ENCODE data around the gene WASF3. TPM values are rescaled to one million over a fixed set of nuclear protein-coding genes. Genes with fewer than 3 reads are reported as not detected.
A peak's percentile ranks its signal among the peaks of the same experiment; 100 is the strongest.

WASF3 gene
- total RNA-seq, 1 experiment from 2014 or later, result 30.3 TPM

DNA sequence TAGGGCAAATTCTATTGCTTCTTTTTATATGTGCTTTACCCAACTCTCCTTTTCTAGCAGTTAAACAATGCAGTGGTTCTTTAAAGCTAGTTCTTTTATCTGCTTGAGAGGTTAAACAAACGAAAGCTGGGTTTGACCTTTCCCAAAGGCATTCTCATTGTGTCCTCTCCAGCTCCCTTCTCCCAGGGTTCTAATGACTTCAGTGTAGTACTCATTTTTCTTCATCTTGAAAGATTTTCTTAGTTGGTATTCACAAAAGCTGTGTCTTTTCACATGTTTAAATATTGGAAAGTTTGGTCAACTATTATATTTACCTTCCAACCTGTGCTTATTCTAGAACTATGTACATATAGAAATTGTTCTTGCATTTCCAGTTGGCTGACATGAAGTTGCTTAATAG, 1.5 kb downstream of the WASF3 start:
- peak in 1 of 2 experiments; percentile 14 for DNase-seq
- Histone ChIP-seq H3K27me3 (no peaks in the 10 kb centered on the region), H3K4me1 (peaks cover 6% of the 10 kb centered on the region; the same call in 1 of the 2 replicates), H3K36me3 (no peaks in the 10 kb centered on the region), H3K4me3 (peak overlapping the region; percentile 87), H3K9me3 (replicated peaks) (no peaks in the 10 kb centered on the region), H3K27ac (no peak overlapping the region)

DNA sequence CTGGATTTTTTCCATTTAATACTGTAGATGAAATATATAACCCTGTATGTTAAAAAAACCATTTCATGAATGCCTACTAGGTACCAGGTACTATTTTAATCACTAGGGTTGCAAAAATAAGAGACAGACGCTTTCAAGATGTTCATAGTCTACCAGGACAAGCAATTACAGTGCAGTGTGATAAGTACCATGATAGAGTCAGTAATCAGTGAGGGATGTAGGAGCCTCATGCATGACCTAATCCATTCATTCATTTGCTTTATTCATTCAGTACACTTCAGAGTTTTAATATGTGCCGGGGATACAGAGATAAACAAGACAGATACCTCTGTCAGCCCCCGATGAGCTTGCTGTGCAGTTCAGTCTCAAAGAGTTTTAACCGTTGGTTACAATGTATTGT, 3.0 kb downstream of the WASF3 start:
- Histone ChIP-seq H3K9me3 (replicated peaks) (no peaks in the 10 kb centered on the region; the same call in 1 of the 2 replicates), H3K36me3 (no peaks in the 10 kb centered on the region), H3K27ac (no peak overlapping the region), H3K4me3 (no peak overlapping the region), H3K4me1 (peaks cover 9% of the 10 kb centered on the region; the same call in 1 of the 2 replicates), H3K27me3 (no peaks in the 10 kb centered on the region)
- no peak for DNase-seq

GRCh38 chr13:26561067-26561466, 3.6 kb downstream of the WASF3 start:
- Histone ChIP-seq H3K4me3 (no peak overlapping the region), H3K27ac (no peak overlapping the region), H3K4me1 (peaks cover 9% of the 10 kb centered on the region; the same call in 1 of the 2 replicates), H3K27me3 (no peaks in the 10 kb centered on the region), H3K9me3 (replicated peaks) (no peaks in the 10 kb centered on the region; the same call in 1 of the 2 replicates), H3K36me3 (no peaks in the 10 kb centered on the region)
- DNase-seq, result no peak

- no peak for DNase-seq
- no peaks in the 10 kb centered on the region; the same call in 1 of the 2 replicates for H3K9me3 ChIP-seq (replicated peaks)
- no peaks in the 10 kb centered on the region for H3K27me3 ChIP-seq
- H3K4me1 ChIP-seq, result peaks cover 9% of the 10 kb centered on the region; the same call in 1 of the 2 replicates
- H3K36me3 ChIP-seq, result no peaks in the 10 kb centered on the region
- no peak overlapping the region for H3K4me3 ChIP-seq
- H3K27ac ChIP-seq, result no peak overlapping the region
These were observed 4.4 kb downstream of the WASF3 start for GRCh38 chr13:26561651-26562511.

GRCh38 chr13:26562512-26562890, 5.0 kb downstream of the WASF3 start:
- Histone ChIP-seq H3K9me3 (replicated peaks) (no peaks in the 10 kb centered on the region; the same call in 1 of the 2 replicates), H3K4me3 (no peak overlapping the region), H3K36me3 (no peaks in the 10 kb centered on the region), H3K4me1 (peaks cover 9% of the 10 kb centered on the region; the same call in 1 of the 2 replicates), H3K27ac (no peak overlapping the region), H3K27me3 (no peaks in the 10 kb centered on the region)
- no peak for DNase-seq

DNA sequence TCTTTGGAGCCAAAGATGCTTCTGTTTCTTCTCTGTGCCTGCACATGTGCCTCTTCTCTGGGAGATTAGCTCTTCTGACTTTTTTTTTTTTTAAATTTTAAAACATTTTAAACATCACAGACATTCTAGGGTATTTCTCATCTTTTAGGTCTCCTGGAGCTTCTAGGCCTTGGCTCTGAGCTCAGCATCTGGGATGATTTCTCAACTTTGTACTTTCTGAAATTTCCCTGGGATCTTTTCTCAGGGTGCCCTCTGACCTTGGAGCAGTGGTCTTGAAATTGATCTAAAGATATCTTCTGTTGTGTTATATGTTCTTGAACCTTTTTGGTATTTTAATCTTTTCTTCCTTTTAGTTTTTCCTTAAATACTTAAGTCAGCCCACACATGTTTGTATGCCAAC, 6.2 kb downstream of the WASF3 start:
- no peaks in the 10 kb centered on the region for H3K27me3 ChIP-seq
- H3K27ac ChIP-seq, result no peak overlapping the region
- H3K4me1 ChIP-seq, result peaks cover 9% of the 10 kb centered on the region; the same call in 1 of the 2 replicates
- no peak for DNase-seq
- no peak overlapping the region for H3K4me3 ChIP-seq
- no peaks in the 10 kb centered on the region; the same call in 1 of the 2 replicates for H3K9me3 ChIP-seq (replicated peaks)
- no peaks in the 10 kb centered on the region for H3K36me3 ChIP-seq

- Histone ChIP-seq H3K36me3 (no peaks in the 10 kb centered on the region), H3K4me3 (no peak overlapping the region), H3K27me3 (no peaks in the 10 kb centered on the region), H3K27ac (no peak overlapping the region), H3K4me1 (0 out of 2 replicates have a peak, but pooled peaks cover 3% of the 10 kb centered on the region), H3K9me3 (replicated peaks) (peaks cover 3% of the 10 kb centered on the region)
- DNase-seq, result no peak
These were observed 10.8 kb downstream of the WASF3 start for GRCh38 chr13:26568132-26568815.

DNA sequence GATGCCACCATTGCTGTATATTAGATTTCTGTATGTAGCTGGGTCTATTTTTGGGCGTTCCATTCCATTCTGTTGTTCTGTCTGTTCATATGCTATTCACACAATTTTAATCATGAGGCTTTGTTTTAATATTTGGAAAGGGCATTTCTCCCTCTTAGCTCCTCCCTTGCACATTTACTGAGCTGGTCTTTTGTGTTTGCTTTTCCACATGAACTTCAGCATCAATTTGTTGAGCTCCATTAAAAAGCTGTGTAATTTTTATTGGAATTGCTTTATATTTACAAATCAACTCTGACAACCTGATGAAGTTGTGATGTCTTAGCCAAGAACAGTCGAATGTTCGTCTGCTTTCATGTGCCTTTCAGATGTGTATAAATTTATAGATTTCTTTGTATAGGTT, 14.0 kb downstream of the WASF3 start:
- no peak for DNase-seq
- no peaks in the 10 kb centered on the region for H3K27me3 ChIP-seq
- H3K4me1 ChIP-seq, result no peaks in the 10 kb centered on the region
- H3K36me3 ChIP-seq, result no peaks in the 10 kb centered on the region; the same call in 1 of the 2 replicates
- no peak overlapping the region for H3K4me3 ChIP-seq
- no peak overlapping the region for H3K27ac ChIP-seq
- peaks cover 3% of the 10 kb centered on the region; the same call in 1 of the 2 replicates for H3K9me3 ChIP-seq (replicated peaks)

DNA sequence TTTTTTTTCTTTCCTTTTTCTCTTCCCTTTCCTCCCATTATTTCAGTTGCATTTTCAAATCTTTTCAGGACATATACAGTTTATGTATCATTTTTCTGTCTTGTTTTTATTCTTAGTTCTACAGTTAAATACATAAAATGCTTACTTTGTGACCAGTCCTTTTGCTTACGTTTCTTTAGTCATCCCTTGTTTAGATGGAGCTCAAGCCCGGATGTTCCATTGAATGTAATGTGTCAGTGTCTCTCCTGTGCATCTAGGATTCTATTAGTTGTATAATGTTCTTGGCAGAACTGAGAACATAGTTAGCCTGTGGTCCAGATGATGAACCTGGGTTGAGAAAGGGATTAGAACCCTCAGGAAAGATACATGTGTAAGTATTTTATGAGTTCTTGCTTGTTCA, 17.8 kb downstream of the WASF3 start:
- Histone ChIP-seq H3K36me3 (no peaks in the 10 kb centered on the region; the same call in 1 of the 2 replicates), H3K4me3 (no peak overlapping the region), H3K9me3 (replicated peaks) (peaks cover 8% of the 10 kb centered on the region; the same call in 1 of the 2 replicates), H3K4me1 (no peaks in the 10 kb centered on the region), H3K27ac (no peak overlapping the region), H3K27me3 (no peaks in the 10 kb centered on the region)
- DNase-seq, result no peak

DNA sequence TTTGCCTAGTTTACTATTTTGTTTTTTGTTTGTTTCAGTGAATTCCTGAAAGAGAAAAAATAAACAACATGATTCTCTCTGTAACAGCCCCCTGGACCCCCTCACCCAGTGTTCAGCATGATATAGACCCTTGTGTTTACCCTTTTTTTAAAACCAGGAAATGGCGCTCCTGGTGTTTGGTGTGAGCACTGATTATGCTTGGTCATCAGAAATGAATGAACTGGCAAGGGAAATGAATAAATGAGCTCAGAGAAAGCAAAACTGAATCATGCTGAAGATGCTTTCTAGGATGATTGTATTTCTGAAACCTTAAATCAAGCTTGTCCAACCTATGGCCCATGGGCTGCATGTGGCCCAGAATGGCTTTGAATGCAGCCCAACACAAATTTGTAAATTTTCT, 22.1 kb downstream of the WASF3 start:
- no peak overlapping the region for H3K27ac ChIP-seq
- peaks cover 4% of the 10 kb centered on the region; the same call in 1 of the 2 replicates for H3K9me3 ChIP-seq (replicated peaks)
- H3K4me3 ChIP-seq, result no peak overlapping the region
- no peak for DNase-seq
- no peaks in the 10 kb centered on the region; the same call in 1 of the 2 replicates for H3K4me1 ChIP-seq
- no peaks in the 10 kb centered on the region for H3K36me3 ChIP-seq
- H3K27me3 ChIP-seq, result no peaks in the 10 kb centered on the region

GRCh38 chr13:26583662-26584061, 26.2 kb downstream of the WASF3 start:
- no peaks in the 10 kb centered on the region for H3K27me3 ChIP-seq
- DNase-seq, result no peak
- H3K4me1 ChIP-seq, result no peaks in the 10 kb centered on the region; the same call in 1 of the 2 replicates
- H3K27ac ChIP-seq, result no peak overlapping the region
- H3K9me3 ChIP-seq (replicated peaks), result peaks cover 4% of the 10 kb centered on the region; the same call in 1 of the 2 replicates
- no peak overlapping the region for H3K4me3 ChIP-seq
- H3K36me3 ChIP-seq, result no peaks in the 10 kb centered on the region

GRCh38 chr13:26584713-26585112, 27.2 kb downstream of the WASF3 start:
- DNase-seq, result no peak
- Histone ChIP-seq H3K27ac (no peak overlapping the region), H3K27me3 (no peaks in the 10 kb centered on the region), H3K36me3 (no peaks in the 10 kb centered on the region), H3K4me3 (no peak overlapping the region), H3K4me1 (no peaks in the 10 kb centered on the region; the same call in 1 of the 2 replicates), H3K9me3 (replicated peaks) (peaks cover 4% of the 10 kb centered on the region; the same call in 1 of the 2 replicates)

- H3K36me3 ChIP-seq, result no peaks in the 10 kb centered on the region
- no peak for DNase-seq
- no peaks in the 10 kb centered on the region for H3K27me3 ChIP-seq
- peaks cover 1% of the 10 kb centered on the region; the same call in 1 of the 2 replicates for H3K9me3 ChIP-seq (replicated peaks)
- H3K4me3 ChIP-seq, result no peak overlapping the region
- H3K4me1 ChIP-seq, result no peaks in the 10 kb centered on the region; the same call in 1 of the 2 replicates
- H3K27ac ChIP-seq, result no peak overlapping the region
These were observed 27.7 kb downstream of the WASF3 start for GRCh38 chr13:26585136-26585535.

- no peaks in the 10 kb centered on the region for H3K36me3 ChIP-seq
- DNase-seq, result no peak
These were observed 29.8 kb downstream of the WASF3 start for GRCh38 chr13:26587251-26587650.

GRCh38 chr13:26589226-26589625, 31.7 kb downstream of the WASF3 start:
- H3K4me1 ChIP-seq, result no peaks in the 10 kb centered on the region; the same call in 1 of the 2 replicates
- H3K9me3 ChIP-seq (replicated peaks), result no peaks in the 10 kb centered on the region
- no peaks in the 10 kb centered on the region for H3K36me3 ChIP-seq
- no peak for DNase-seq
- H3K27ac ChIP-seq, result no peak overlapping the region
- no peak overlapping the region for H3K4me3 ChIP-seq
- H3K27me3 ChIP-seq, result no peaks in the 10 kb centered on the region

More at GRCh38 chr13:26587251-26587650, 29.8 kb downstream of the WASF3 start:
- no peak overlapping the region for H3K27ac ChIP-seq
- H3K4me1 ChIP-seq, result no peaks in the 10 kb centered on the region; the same call in 1 of the 2 replicates
- no peaks in the 10 kb centered on the region for H3K27me3 ChIP-seq
- H3K9me3 ChIP-seq (replicated peaks), result no peaks in the 10 kb centered on the region
- no peak overlapping the region for H3K4me3 ChIP-seq
